HepG2 (cell line): ENCODE data around the gene VEPH1. TPM values are rescaled to one million over a fixed set of nuclear protein-coding genes. Genes with fewer than 3 reads are reported as not detected.

Source experiments
- ATAC-seq: fragments of 200-7000 bp; cut with Tn5 transposase; 3 replicates; pipeline ENCODE4 v1.9.1; 2020; ENCODE audit warnings: mild to moderate bottlenecking, moderate library complexity
- BruUV-seq: library from RNA; stranded (reverse); fragments of 400-500 nt; replicated peaks from 2 replicates; lab custom pipeline; 2021; lab: Mats Ljungman, UMichigan
- CTCF ChIA-PET: fragments of 300-600 bp; formaldehyde crosslinking; extraction: SDS; loops from one replicate; lab custom pipeline; 2021; ENCODE audit warnings: low total read pairs, inconsistent platforms, low intra/inter-chr PET ratio; lab: Yijun Ruan, JAX
- POLR2A ChIA-PET: fragments of 350-600 bp; sonication (Branson Sonifier 250); formaldehyde crosslinking; loops from one replicate; lab custom pipeline; 2020; ENCODE audit warnings: antibody characterized with exemption, inconsistent platforms; lab: Yijun Ruan, JAX
- DNase-seq: peaks from one replicate; pipeline ENCODE4 v3.0.0-alpha.2; 2015; ENCODE audit warnings: low spot score
- FAIRE-seq: peaks from 3 replicates; lab custom pipeline; 2011; peaks lifted over from hg19 to GRCh38; lab: Jason Lieb, UNC
- H2AFZ ChIP-seq: one replicate; pipeline ENCODE4 v1.6.1; 2011; ENCODE audit warnings: low read length, inconsistent platforms
- H3K27ac ChIP-seq: fragments of 300-600 bp; 3 replicates; pipeline ENCODE4 v1.8.0; 2011; ENCODE audit warnings: mixed run types, mild to moderate bottlenecking, mixed read lengths, low read length, inconsistent platforms; ENCODE audit not compliant: insufficient read depth; ENCODE audit errors: extremely low read length
- H3K27me3 ChIP-seq, 2 experiments: fragments of 200-600 bp in 1 of 2; 2 replicates in 1 of 2; 3 replicates in 1 of 2; pipeline versions ENCODE4 v1.6.0 to v1.8.0; 2011; ENCODE audit warnings: low read length in 2 of 2, mild to moderate bottlenecking in 2 of 2, moderate library complexity in 2 of 2, inconsistent platforms in 1 of 2; ENCODE audit not compliant: insufficient read depth in 2 of 2, control insufficient read depth in 1 of 2
- H3K36me3 ChIP-seq, 2 experiments: fragments of 200-600 bp in 1 of 2; replicated peaks in 1 of 2; 2 replicates in 1 of 2; 3 replicates in 1 of 2; pipeline versions ENCODE4 v1.5.1 to v1.8.0; 2011; ENCODE audit warnings: low read length in 2 of 2, inconsistent platforms in 1 of 2; ENCODE audit not compliant: insufficient read depth in 2 of 2, control insufficient read depth in 1 of 2
- H3K4me1 ChIP-seq: 2 replicates; pipeline ENCODE4 v1.5.1; 2012; ENCODE audit warnings: low read length, inconsistent platforms; ENCODE audit not compliant: insufficient read depth
- H3K4me2 ChIP-seq: 2 replicates; pipeline ENCODE4 v1.6.0; 2011; ENCODE audit warnings: low read depth, low read length, inconsistent platforms
- H3K4me3 ChIP-seq, 3 experiments: fragments of 200-600 bp in 1 of 3; sonication (generic), shearing (Covaris generic) in 1 of 3; replicated peaks in 1 of 3; 2 replicates each; pipeline ENCODE4 v1.5.1; 2011 to 2016; ENCODE audit warnings: low read length in 3 of 3, inconsistent platforms in 2 of 3, low read depth in 2 of 3, mild to moderate bottlenecking in 2 of 3, control low read depth in 1 of 3, mixed read lengths in 1 of 3; ENCODE audit not compliant: insufficient read depth in 1 of 3
- H3K79me2 ChIP-seq: one replicate; pipeline ENCODE4 v1.6.1; 2011; ENCODE audit warnings: low read length, inconsistent platforms; ENCODE audit not compliant: insufficient read depth
- H3K9ac ChIP-seq: 2 replicates; pipeline ENCODE4 v1.6.0; 2011; ENCODE audit warnings: mild to moderate bottlenecking, low read depth, low read length, inconsistent platforms; ENCODE audit not compliant: insufficient read depth
- H3K9me3 ChIP-seq: 2 replicates; pipeline ENCODE4 v1.5.1; 2012; ENCODE audit warnings: mild to moderate bottlenecking, low read length
- H4K20me1 ChIP-seq: 2 replicates; pipeline ENCODE4 v1.6.0; 2011; ENCODE audit warnings: inconsistent platforms, mild to moderate bottlenecking, low read length, moderate library complexity; ENCODE audit not compliant: insufficient read depth
- AHR ChIP-seq: IDR thresholded peaks from 2 replicates; pipeline ENCODE4 v1.6.1; 2018; ENCODE audit warnings: missing genetic modification reagents, missing compliant biosample characterization
- ELF4 ChIP-seq: sonication (generic); formaldehyde crosslinking; IDR thresholded peaks from 2 replicates; pipeline ENCODE4 v1.5.0; 2020; ENCODE audit warnings: missing genetic modification reagents, mild to moderate bottlenecking, moderate library complexity, borderline replicate concordance
- FOXO1 ChIP-seq: sonication (generic); formaldehyde crosslinking; IDR thresholded peaks from 2 replicates; pipeline ENCODE4 v1.4.0; 2020; ENCODE audit warnings: missing genetic modification reagents
- GZF1 ChIP-seq: sonication (generic); formaldehyde crosslinking; IDR thresholded peaks from 2 replicates; pipeline ENCODE4 v1.5.1; 2020; ENCODE audit warnings: mild to moderate bottlenecking, missing genetic modification reagents
- HNRNPK ChIP-seq: fragments of 200-400 bp; formaldehyde crosslinking; IDR thresholded peaks from 2 replicates; pipeline ENCODE4 v1.6.1; 2018; ENCODE audit warnings: low read length, low read depth, moderate library complexity, mild to moderate bottlenecking; ENCODE audit not compliant: poor library complexity, severe bottlenecking
- IRX3 ChIP-seq: sonication (generic); formaldehyde crosslinking; IDR thresholded peaks from 2 replicates; pipeline ENCODE4 v1.8.1; 2023; ENCODE audit warnings: mild to moderate bottlenecking, low read depth, missing genetic modification reagents, borderline replicate concordance
- PLSCR1 ChIP-seq: sonication (generic); formaldehyde crosslinking; IDR thresholded peaks from 2 replicates; pipeline ENCODE4 v1.5.0; 2020; ENCODE audit warnings: missing genetic modification reagents, mild to moderate bottlenecking, borderline replicate concordance
- RFXAP ChIP-seq: sonication (generic); formaldehyde crosslinking; IDR thresholded peaks from 2 replicates; pipeline ENCODE4 v1.4.0; 2020; ENCODE audit warnings: missing genetic modification reagents, borderline replicate concordance
- RXRB ChIP-seq: IDR thresholded peaks from 2 replicates; pipeline ENCODE4 v1.6.1; 2016; ENCODE audit warnings: borderline replicate concordance, missing genetic modification reagents, missing compliant biosample characterization
- SKI ChIP-seq: fragments of 450-650 bp; IDR thresholded peaks from one replicate; pipeline ENCODE4 v1.6.1; 2018; ENCODE audit warnings: mild to moderate bottlenecking; ENCODE audit not compliant: partially characterized antibody
- THYN1 ChIP-seq: sonication (generic); formaldehyde crosslinking; IDR thresholded peaks from 2 replicates; pipeline ENCODE4 v1.8.1; 2023; ENCODE audit warnings: low read depth, mild to moderate bottlenecking, moderate library complexity, missing genetic modification reagents, borderline replicate concordance
- ZNF142 ChIP-seq: sonication (generic); formaldehyde crosslinking; IDR thresholded peaks from 2 replicates; pipeline ENCODE4 v1.4.0; 2020; ENCODE audit warnings: missing genetic modification reagents
- ZNF660 ChIP-seq: sonication (generic); formaldehyde crosslinking; IDR thresholded peaks from 2 replicates; pipeline ENCODE4 v1.5.1; 2020; ENCODE audit warnings: mild to moderate bottlenecking, low read depth, missing genetic modification reagents, borderline replicate concordance
- ZUFSP ChIP-seq: sonication (generic); formaldehyde crosslinking; IDR thresholded peaks from 2 replicates; pipeline ENCODE4 v1.9.0; 2021; ENCODE audit warnings: missing genetic modification reagents, mild to moderate bottlenecking, borderline replicate concordance
- WGBS: methylation state at CpG from one replicate; pipeline ENCODE4 v1.1.6; 2017; ENCODE audit warnings: low lambda C conversion rate; 5-methylcytosine and 5-hydroxymethylcytosine counted together
- in situ Hi-C: cut with HindIII; loops from 2 replicates; pipeline ENCODE4 v1.10.0; 2017; ENCODE audit warnings: low pct_unique_long_range_greater_than_20kb; ENCODE audit not compliant: extremely low pct_ligation_motif_present
- intact Hi-C: fragments of 100-400 bp; cut with micrococcal nuclease; formaldehyde crosslinking; loops from one replicate; pipeline ENCODE4 v1.10.0; 2022; ENCODE audit not compliant: unreplicated experiment
- polyA plus RNA-seq, 8 experiments: library from polyadenylated mRNA; depleted of rRNA in 3 of 8; stranded (reverse) in 7 of 8; unstranded in 1 of 8; fragments of >200 nt; fragmentation: Illumina TruSeq in 4 of 8; extraction: Trizol in 4 of 8; gene quantifications; 2 replicates each; pipeline versions ENCODE4 v1.2.1 to v1.2.3, GENCODE V29; 2011 to 2016; ENCODE audit warnings: low read depth in 4 of 8, missing spikeins in 1 of 8, mixed read lengths in 1 of 8; ENCODE audit not compliant: insufficient read depth in 1 of 8
- total RNA-seq, 5 experiments: library from RNA; depleted of rRNA; stranded (reverse); fragments of >200 nt; fragmentation: Illumina TruSeq; extraction: Trizol; gene quantifications; 2 replicates each; pipeline ENCODE4 v1.2.3, GENCODE V29; 2016; ENCODE audit warnings: low read depth in 1 of 5

Gene VEPH1
- total and polyA plus RNA-seq, 2 of the 13 experiments (the other 11 are each of a cell fraction or from before 2014, with no cell fraction given): not detected

- CTCF ChIA-PET: no interaction called here
- no peak for ATAC-seq
- in situ Hi-C loops: no loop called here
- H4K20me1 ChIP-seq: no peaks in the 10 kb centered on the region
- H3K27ac ChIP-seq: no peak overlapping the region
- POLR2A ChIA-PET: no interaction called here
- H3K9me3 ChIP-seq: no peaks in the 10 kb centered on the region
- intact Hi-C loops: no loop called here
- H2AFZ ChIP-seq: no peak overlapping the region
- H3K4me2 ChIP-seq: no peak overlapping the region
- WGBS: 0% methylated on average over 2 of the region's 2 CpGs
- no peaks in the 10 kb centered on the region; a peak in 1 of 5 replicates for H3K27me3 ChIP-seq
- no peak for FAIRE-seq
- BruUV-seq: no TSS peak
- no peak overlapping the region for H3K9ac ChIP-seq
- no peaks in the 10 kb centered on the region for H3K36me3 ChIP-seq
- DNase-seq: no peak
- H3K4me1 ChIP-seq: no peaks in the 10 kb centered on the region
- H3K4me3 ChIP-seq: no peak overlapping the region
- no peaks in the 10 kb centered on the region for H3K79me2 ChIP-seq
- TF ChIP-seq THYN1 (CRISPR knock-in tag): no peak
- no peak for TF ChIP-seq ZNF142 (CRISPR knock-in tag)
- no peak for TF ChIP-seq GZF1
- TF ChIP-seq PLSCR1: no peak
- no peak for TF ChIP-seq AHR (CRISPR knock-in tag)
- TF ChIP-seq ZNF660 (CRISPR knock-in tag): no peak
- no peak for TF ChIP-seq ZUFSP (CRISPR knock-in tag)
- TF ChIP-seq HNRNPK: no peak
- no peak for TF ChIP-seq ELF4
- TF ChIP-seq RXRB (CRISPR knock-in tag): no peak
- no peak for TF ChIP-seq RFXAP (CRISPR knock-in tag)
- no peak for TF ChIP-seq SKI
- TF ChIP-seq FOXO1 (CRISPR knock-in tag): no peak
- TF ChIP-seq IRX3 (CRISPR knock-in tag): no peak
Measured at GRCh38 chr3:157301755-157302154, 201.5 kb downstream of the VEPH1 start.
